GM12878 (cell line): ENCODE measurements around the gene METAP1D. TPM values are rescaled to one million over a fixed set of nuclear protein-coding genes. Genes with fewer than 3 reads are reported as not detected.

Experiments used
- ATAC-seq: fragments of 200-7000 bp; cut with Tn5 transposase; 3 replicates; pipeline ENCODE4 v1.9.1; 2020; ENCODE audit warnings: mild to moderate bottlenecking, moderate library complexity
- BruUV-seq: library from RNA; stranded (reverse); fragments of 400-500 nt; replicated peaks from 2 replicates; lab custom pipeline; 2021; lab: Mats Ljungman, UMichigan
- CTCF ChIA-PET: fragments of 300-600 bp; sonication (Branson Sonifier 250); formaldehyde crosslinking; extraction: SDS; loops from one replicate; lab custom pipeline; 2021; ENCODE audit warnings: inconsistent platforms; lab: Yijun Ruan, JAX
- POLR2A ChIA-PET: fragments of 350-600 bp; formaldehyde crosslinking; extraction: SDS; loops from one replicate; lab custom pipeline; 2021; ENCODE audit warnings: inconsistent platforms; lab: Charles Lee
- RAD21 ChIA-PET: fragments of 300-600 bp; sonication (Branson Sonifier 250); formaldehyde crosslinking; loops from one replicate; lab custom pipeline; 2023; ENCODE audit warnings: antibody characterized with exemption; ENCODE audit not compliant: unreplicated experiment; lab: Charles Lee
- SMC1A ChIA-PET: fragments of 300-600 bp; sonication (Branson Sonifier 250); formaldehyde crosslinking; loops from one replicate; lab custom pipeline; 2023; ENCODE audit not compliant: unreplicated experiment, uncharacterized antibody; lab: Charles Lee
- DNase-seq: peaks from one replicate; pipeline ENCODE4 v3.0.0-alpha.2; 2011; ENCODE audit warnings: low read depth, low spot score
- FAIRE-seq: peaks from 3 replicates; lab custom pipeline; 2011; peaks lifted over from hg19 to GRCh38; lab: Jason Lieb, UNC
- H2AFZ ChIP-seq: 2 replicates; pipeline ENCODE4 v1.6.0; 2011; ENCODE audit warnings: low read depth, low read length, control low read depth; ENCODE audit not compliant: control insufficient read depth
- H3K27ac ChIP-seq: 2 replicates; pipeline ENCODE4 v1.5.1; 2011; ENCODE audit warnings: control low read depth; ENCODE audit not compliant: control insufficient read depth, insufficient read depth
- H3K27me3 ChIP-seq, 2 experiments: replicated peaks in 1 of 2; 2 replicates each; pipeline versions ENCODE4 v1.6.0 to v1.6.1; 2011; ENCODE audit warnings: low read length in 1 of 2; ENCODE audit not compliant: control insufficient read depth in 2 of 2, insufficient read depth in 2 of 2
- H3K36me3 ChIP-seq, 2 experiments: 2 replicates each; pipeline ENCODE4 v1.5.1; 2011; ENCODE audit warnings: low read length in 1 of 2; ENCODE audit not compliant: control insufficient read depth in 2 of 2, insufficient read depth in 2 of 2
- H3K4me1 ChIP-seq: 2 replicates; pipeline ENCODE4 v1.6.1; 2011; ENCODE audit warnings: mild to moderate bottlenecking, low read length, moderate library complexity, mixed read lengths; ENCODE audit not compliant: control insufficient read depth, insufficient read depth
- H3K4me2 ChIP-seq: 2 replicates; pipeline ENCODE4 v1.6.0; 2011; ENCODE audit warnings: control low read depth; ENCODE audit not compliant: control insufficient read depth, insufficient read depth
- H3K4me3 ChIP-seq: fragments of 200-600 bp; sonication (generic); 2 replicates; pipeline ENCODE4 v1.5.1; 2016
- H3K79me2 ChIP-seq: 2 replicates; pipeline ENCODE4 v1.6.0; 2011; ENCODE audit warnings: low read length; ENCODE audit not compliant: control insufficient read depth, insufficient read depth
- H3K9ac ChIP-seq: 2 replicates; pipeline ENCODE4 v1.8.0; 2011; ENCODE audit warnings: low read length, control low read depth, mixed read lengths; ENCODE audit not compliant: control insufficient read depth, insufficient read depth
- H3K9me3 ChIP-seq: replicated peaks from 3 replicates; pipeline ENCODE4 v1.5.1; 2011; ENCODE audit warnings: mild to moderate bottlenecking, low read length; ENCODE audit not compliant: control insufficient read depth, insufficient read depth
- H4K20me1 ChIP-seq: 2 replicates; pipeline ENCODE4 v1.6.0; 2011; ENCODE audit not compliant: control insufficient read depth, insufficient read depth
- ATF7 ChIP-seq: fragments of 450-650 bp; IDR thresholded peaks from 2 replicates; pipeline ENCODE4 v1.6.1; 2016; ENCODE audit warnings: low read depth, mild to moderate bottlenecking
- FOS ChIP-seq: IDR thresholded peaks from 3 replicates; pipeline ENCODE4 v1.6.1; 2011; ENCODE audit warnings: borderline replicate concordance; ENCODE audit not compliant: insufficient read length; ENCODE audit errors: extremely low read depth
- FOXM1 ChIP-seq: IDR thresholded peaks from 2 replicates; pipeline ENCODE4 v1.6.1; 2012; ENCODE audit warnings: low read depth, mild to moderate bottlenecking, inconsistent platforms, low read length, moderate library complexity
- HDAC2 ChIP-seq: fragments of 200-600 bp; sonication (generic); IDR thresholded peaks from 2 replicates; pipeline ENCODE4 v1.6.1; 2017
- IKZF1 ChIP-seq: fragments of 450-650 bp; conservative IDR thresholded peaks from 2 replicates; pipeline ENCODE4 v1.6.1; 2017; ENCODE audit warnings: antibody characterized with exemption, mild to moderate bottlenecking
- KAT2A ChIP-seq: conservative IDR thresholded peaks from 2 replicates; pipeline ENCODE4 v1.6.1; 2011; ENCODE audit warnings: low read depth, low read length; ENCODE audit not compliant: control insufficient read depth
- MYC ChIP-seq: IDR thresholded peaks from 2 replicates; pipeline ENCODE4 v1.6.1; 2011; ENCODE audit warnings: mild to moderate bottlenecking, low read length, moderate library complexity, inconsistent platforms; ENCODE audit not compliant: insufficient read depth, insufficient replicate concordance, insufficient read length, severe bottlenecking
- NRF1 ChIP-seq: conservative IDR thresholded peaks from 2 replicates; pipeline ENCODE4 v1.6.1; 2011; ENCODE audit warnings: mild to moderate bottlenecking, low read depth, low read length, improper control_type of control experiment
- RAD21 ChIP-seq: IDR thresholded peaks from 2 replicates; pipeline ENCODE4 v1.6.1; 2011; ENCODE audit warnings: mild to moderate bottlenecking, low read depth, low read length, moderate library complexity; ENCODE audit not compliant: insufficient read depth
- TCF12 ChIP-seq: IDR thresholded peaks from 2 replicates; pipeline ENCODE4 v1.6.1; 2011; ENCODE audit warnings: low read depth, mild to moderate bottlenecking, low read length
- ZBED1 ChIP-seq: IDR thresholded peaks from 2 replicates; pipeline ENCODE4 v1.6.1; 2016; ENCODE audit warnings: borderline replicate concordance
- WGBS: methylation state at CpG from one replicate; pipeline ENCODE4 v1.1.6; 2016; ENCODE audit warnings: low lambda C conversion rate; ENCODE audit not compliant: insufficient replicate concordance, insufficient coverage; ENCODE audit errors: missing lambda C conversion rate; 5-methylcytosine and 5-hydroxymethylcytosine counted together
- in situ Hi-C: fragments of 300-500 bp; cut with MboI; formaldehyde crosslinking; loops from 9 replicates; pipeline ENCODE4 v1.14.3; 2018; ENCODE audit warnings: mixed read lengths
- intact Hi-C: fragments of 100-400 bp; cut with micrococcal nuclease; formaldehyde crosslinking; loops from one replicate; pipeline ENCODE4 v1.14.2; 2022; ENCODE audit not compliant: unreplicated experiment
- polyA plus RNA-seq, 11 experiments: library from polyadenylated mRNA; depleted of rRNA in 4 of 11; unstranded in 6 of 11; stranded (reverse) in 5 of 11; fragments of >200 nt; fragmentation: Nextera tagmentation in 4 of 11; fragmentation: Illumina TruSeq in 1 of 11; extraction: Ambion mirVana in 4 of 11; extraction: Trizol in 1 of 11; gene quantifications; 1 replicate in 1 of 11; 2 replicates in 10 of 11; pipeline versions ENCODE4 v1.2.1 to v1.2.3, GENCODE V29; 2011 to 2016; ENCODE audit warnings: inconsistent platforms in 2 of 11, missing spikeins in 2 of 11, low read depth in 1 of 11
- total RNA-seq, 4 experiments: library from RNA; depleted of rRNA in 3 of 4; stranded (reverse); fragments of >200 nt in 3 of 4; fragmentation: Illumina TruSeq in 1 of 4; extraction: Trizol in 1 of 4; gene quantifications; 2 replicates each; pipeline versions ENCODE4 v1.2.1 to v1.2.3, GENCODE V29; 2013 to 2021
- TF ChIP-seq, protein P1 (sequence below): IDR thresholded peaks from 2 replicates; pipeline ENCODE4 v1.6.1; 2012; ENCODE audit warnings: low read depth, low read length, improper control_type of control experiment
- TF ChIP-seq, protein P2 (sequence below): fragments of 450-650 bp; IDR thresholded peaks from 2 replicates; pipeline ENCODE4 v1.6.1; 2017; ENCODE audit warnings: mild to moderate bottlenecking

The METAP1D gene
- total and polyA plus RNA-seq, 10 of the 15 experiments (the other 5 are each of a cell fraction or from before 2014, with no cell fraction given): 4.5 to 12.1 (median 7.8) TPM

DNA sequence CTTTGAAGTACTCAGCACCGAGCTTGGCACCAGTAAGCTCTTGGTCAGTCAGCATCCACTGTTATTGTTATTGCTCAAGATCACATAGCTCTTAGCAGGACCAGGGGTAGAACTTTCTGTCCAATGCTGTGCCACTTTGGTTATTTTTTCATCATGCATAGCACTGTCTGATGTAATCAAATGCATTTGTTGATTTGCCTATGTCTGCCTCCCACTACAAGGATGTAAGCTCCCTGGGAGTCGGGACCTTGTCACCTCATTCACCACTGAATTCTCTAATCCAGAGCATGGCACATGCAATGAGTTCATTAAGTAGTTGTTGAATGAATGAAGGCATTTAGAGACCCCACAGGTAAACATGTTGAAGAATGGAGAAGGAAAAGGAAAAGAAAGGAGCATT is 56.5 kb downstream of the METAP1D start:
- DNase-seq: no peak
- Histone ChIP-seq H2AFZ (no peak overlapping the region), H3K4me1 (no peaks in the 10 kb centered on the region), H3K27ac (no peak overlapping the region), H3K4me2 (no peak overlapping the region), H3K36me3 (no peaks in the 10 kb centered on the region), H4K20me1 (no peaks in the 10 kb centered on the region), H3K4me3 (no peak overlapping the region), H3K9ac (no peak overlapping the region), H3K9me3 (no peaks in the 10 kb centered on the region), H3K79me2 (no peaks in the 10 kb centered on the region), H3K27me3 (no peaks in the 10 kb centered on the region)
- SMC1A ChIA-PET: interaction anchor here (0.5 to 0.9 kb wide), 2 partner anchors 16 to 66 kb away, joined by 3 to 4 read pairs; no protein-coding TSS in a partner anchor
- no TSS peak for BruUV-seq
- CTCF ChIA-PET: interaction anchor here (1.5 to 1.9 kb wide), 2 partner anchors 18 to 482 kb away, joined by 4 read pairs; no protein-coding TSS in a partner anchor
- FAIRE-seq: no peak
- 100% methylated on average over 2 of the region's 2 CpGs for WGBS
- intact Hi-C loops: no loop called here
- no peak for ATAC-seq
- RAD21 ChIA-PET: no interaction called here
- in situ Hi-C loops: no loop called here
- POLR2A ChIA-PET: no interaction called here
- TF ChIP-seq IKZF1 (no peak), TCF12 (no peak), FOS (no peak), ZBED1 (no peak), ATF7 (no peak)

DNA sequence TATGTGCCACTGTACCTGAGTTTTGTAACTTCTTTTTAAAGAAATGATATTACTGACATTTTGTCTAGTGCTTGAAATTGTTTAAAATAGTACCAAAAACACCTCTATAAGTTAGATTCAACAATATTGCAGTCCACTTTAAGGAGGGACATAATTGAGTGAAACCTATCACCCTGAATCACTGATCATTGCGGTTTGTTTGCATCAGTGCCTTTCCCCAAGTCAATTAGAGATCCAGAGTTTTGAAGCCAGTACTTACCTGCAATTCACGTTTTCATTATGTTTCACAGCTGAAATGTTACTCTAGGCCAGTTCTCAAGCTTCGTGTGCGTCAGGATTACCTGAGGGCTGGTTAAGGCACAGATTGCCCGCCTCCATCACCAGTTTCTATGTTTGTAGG is 58.9 kb downstream of the METAP1D start:
- H2AFZ ChIP-seq: no peak overlapping the region
- in situ Hi-C loops (no loop called here), intact Hi-C loops (no loop called here)
- H4K20me1 ChIP-seq: no peaks in the 10 kb centered on the region
- RAD21 ChIA-PET: no interaction called here
- CTCF ChIA-PET: interaction anchor here (0.7 to 1.5 kb wide), 2 partner anchors 69 to 352 kb away, joined by 3 to 4 read pairs; no protein-coding TSS in a partner anchor
- H3K27ac ChIP-seq: no peak overlapping the region
- POLR2A ChIA-PET: interaction anchor here (0.6 kb wide), 1 partner anchor 48 kb away, joined by 3 read pairs; no protein-coding TSS in a partner anchor
- H3K4me1 ChIP-seq: no peaks in the 10 kb centered on the region
- DNase-seq: no peak
- no TSS peak for BruUV-seq
- H3K9me3 ChIP-seq: no peaks in the 10 kb centered on the region
- H3K9ac ChIP-seq: no peak overlapping the region
- SMC1A ChIA-PET: no interaction called here
- no peaks in the 10 kb centered on the region for H3K79me2 ChIP-seq
- H3K27me3 ChIP-seq: no peaks in the 10 kb centered on the region
- WGBS: 80% methylated on average over 5 of the region's 5 CpGs
- H3K4me2 ChIP-seq: no peak overlapping the region
- H3K36me3 ChIP-seq: no peaks in the 10 kb centered on the region
- FAIRE-seq: no peak
- no peak overlapping the region for H3K4me3 ChIP-seq
- no peak for ATAC-seq
- no peak for TF ChIP-seq FOXM1
- no peak for TF ChIP-seq MYC
- TF ChIP-seq, protein P1, sequence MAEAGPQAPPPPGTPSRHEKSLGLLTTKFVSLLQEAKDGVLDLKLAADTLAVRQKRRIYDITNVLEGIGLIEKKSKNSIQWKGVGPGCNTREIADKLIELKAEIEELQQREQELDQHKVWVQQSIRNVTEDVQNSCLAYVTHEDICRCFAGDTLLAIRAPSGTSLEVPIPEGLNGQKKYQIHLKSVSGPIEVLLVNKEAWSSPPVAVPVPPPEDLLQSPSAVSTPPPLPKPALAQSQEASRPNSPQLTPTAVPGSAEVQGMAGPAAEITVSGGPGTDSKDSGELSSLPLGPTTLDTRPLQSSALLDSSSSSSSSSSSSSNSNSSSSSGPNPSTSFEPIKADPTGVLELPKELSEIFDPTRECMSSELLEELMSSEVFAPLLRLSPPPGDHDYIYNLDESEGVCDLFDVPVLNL: no peak
- no peak for TF ChIP-seq RAD21
- TF ChIP-seq, protein P2, sequence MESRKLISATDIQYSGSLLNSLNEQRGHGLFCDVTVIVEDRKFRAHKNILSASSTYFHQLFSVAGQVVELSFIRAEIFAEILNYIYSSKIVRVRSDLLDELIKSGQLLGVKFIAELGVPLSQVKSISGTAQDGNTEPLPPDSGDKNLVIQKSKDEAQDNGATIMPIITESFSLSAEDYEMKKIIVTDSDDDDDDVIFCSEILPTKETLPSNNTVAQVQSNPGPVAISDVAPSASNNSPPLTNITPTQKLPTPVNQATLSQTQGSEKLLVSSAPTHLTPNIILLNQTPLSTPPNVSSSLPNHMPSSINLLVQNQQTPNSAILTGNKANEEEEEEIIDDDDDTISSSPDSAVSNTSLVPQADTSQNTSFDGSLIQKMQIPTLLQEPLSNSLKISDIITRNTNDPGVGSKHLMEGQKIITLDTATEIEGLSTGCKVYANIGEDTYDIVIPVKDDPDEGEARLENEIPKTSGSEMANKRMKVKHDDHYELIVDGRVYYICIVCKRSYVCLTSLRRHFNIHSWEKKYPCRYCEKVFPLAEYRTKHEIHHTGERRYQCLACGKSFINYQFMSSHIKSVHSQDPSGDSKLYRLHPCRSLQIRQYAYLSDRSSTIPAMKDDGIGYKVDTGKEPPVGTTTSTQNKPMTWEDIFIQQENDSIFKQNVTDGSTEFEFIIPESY: no peak
- TF ChIP-seq KAT2A: no peak
- no peak for TF ChIP-seq HDAC2
- TF ChIP-seq NRF1: no peak
